Measurements from ENCODE around the gene ZBTB6. TPM values are rescaled to one million over a fixed set of nuclear protein-coding genes. Genes with fewer than 3 reads are reported as not detected.
"Not testable (repeated sequence)": the region's sequence is repeated elsewhere in the genome, so short reads cannot be mapped to it uniquely, and the experiment has no call there.

ZBTB6 gene
- total and polyA plus RNA-seq, 9 donors, result 7.8 to 11.7 (median 9.7) TPM

DNA sequence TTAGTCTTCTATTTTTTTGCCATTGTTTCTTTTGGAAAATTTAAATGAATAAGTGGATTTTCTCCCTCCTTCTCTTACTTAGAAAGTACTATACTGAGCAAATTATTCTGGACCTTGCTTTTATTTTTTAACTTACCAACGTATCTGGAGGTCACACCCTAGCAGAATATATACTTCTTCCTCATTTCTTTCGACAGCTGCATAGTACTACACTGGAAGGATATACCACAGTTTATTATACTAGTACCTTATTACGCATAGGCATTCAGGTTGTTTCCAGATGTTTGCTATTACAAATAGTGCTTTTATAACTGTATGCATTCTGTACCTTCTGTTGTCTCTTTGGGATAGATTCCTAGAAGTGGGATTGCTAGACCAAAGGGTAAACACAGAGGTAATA lies 24.6 kb downstream of the ZBTB6 start:
- H3K4me3 ChIP-seq (ENCODE audit: low read length), result no peak overlapping the region
- H3K27me3 ChIP-seq (ENCODE audit: control insufficient read depth, insufficient read depth, low read length), result no peaks in the 10 kb centered on the region
- no CpG with 5 or more reads among the region's 3 CpGs for WGBS (ENCODE audit: insufficient coverage)
- H3K9me3 ChIP-seq (replicated peaks; ENCODE audit: control insufficient read depth, low read depth, low read length), result no peaks in the 10 kb centered on the region
- H3K27ac ChIP-seq (ENCODE audit: low read length), result no peak overlapping the region
- no peaks in the 10 kb centered on the region for H3K4me1 ChIP-seq (ENCODE audit: control insufficient read depth, insufficient read depth, low read length)
- DNase-seq, result no peak
- H3K36me3 ChIP-seq (ENCODE audit: control insufficient read depth, insufficient read depth, low read length), result peaks cover 22% of the 10 kb centered on the region

GRCh38 chr9:122883125-122883524 lies 30.0 kb downstream of the ZBTB6 start:
- Histone ChIP-seq H3K4me1 (ENCODE audit: control insufficient read depth, insufficient read depth, low read length) (no peaks in the 10 kb centered on the region), H3K9me3 (replicated peaks; ENCODE audit: control insufficient read depth, low read depth, low read length) (no peaks in the 10 kb centered on the region), H3K4me3 (ENCODE audit: low read length) (no peak overlapping the region), H3K27me3 (ENCODE audit: control insufficient read depth, insufficient read depth, low read length) (no peaks in the 10 kb centered on the region), H3K36me3 (ENCODE audit: control insufficient read depth, insufficient read depth, low read length) (peaks cover 41% of the 10 kb centered on the region), H3K27ac (ENCODE audit: low read length) (no peak overlapping the region)
- DNase-seq, result no peak
- WGBS (ENCODE audit: insufficient coverage), result 100% methylated on average over 1 of the region's 2 CpGs

GRCh38 chr9:122879443-122879842 lies 33.7 kb downstream of the ZBTB6 start:
- H3K36me3 ChIP-seq (ENCODE audit: control insufficient read depth, insufficient read depth, low read length), result peaks cover 58% of the 10 kb centered on the region

GRCh38 chr9:122875523-122875922 lies 37.6 kb downstream of the ZBTB6 start:
- Histone ChIP-seq H3K27ac (ENCODE audit: low read length) (no peak overlapping the region), H3K4me3 (ENCODE audit: low read length) (no peak overlapping the region), H3K36me3 (ENCODE audit: control insufficient read depth, insufficient read depth, low read length) (peaks cover 55% of the 10 kb centered on the region), H3K4me1 (ENCODE audit: control insufficient read depth, insufficient read depth, low read length) (no peaks in the 10 kb centered on the region), H3K9me3 (replicated peaks; ENCODE audit: control insufficient read depth, low read depth, low read length) (no peaks in the 10 kb centered on the region), H3K27me3 (ENCODE audit: control insufficient read depth, insufficient read depth, low read length) (no peaks in the 10 kb centered on the region)
- WGBS (ENCODE audit: insufficient coverage), result 92% methylated on average over 1 of the region's 1 CpG
- no peak for DNase-seq

More at GRCh38 chr9:122879443-122879842, 33.7 kb downstream of the ZBTB6 start:
- H3K4me3 ChIP-seq (ENCODE audit: low read length), result no peak overlapping the region
- H3K27me3 ChIP-seq (ENCODE audit: control insufficient read depth, insufficient read depth, low read length), result no peaks in the 10 kb centered on the region
- no peaks in the 10 kb centered on the region for H3K9me3 ChIP-seq (replicated peaks; ENCODE audit: control insufficient read depth, low read depth, low read length)
- DNase-seq, result no peak
- no peak overlapping the region for H3K27ac ChIP-seq (ENCODE audit: low read length)
- no peaks in the 10 kb centered on the region for H3K4me1 ChIP-seq (ENCODE audit: control insufficient read depth, insufficient read depth, low read length)
- WGBS (ENCODE audit: insufficient coverage), result no CpG with 5 or more reads among the region's 2 CpGs

GRCh38 chr9:122867276-122867675 lies 45.8 kb downstream of the ZBTB6 start:
- H3K9me3 ChIP-seq (replicated peaks; ENCODE audit: control insufficient read depth, low read depth, low read length); DNase-seq; H3K4me1 ChIP-seq (ENCODE audit: control insufficient read depth, insufficient read depth, low read length); H3K27me3 ChIP-seq (ENCODE audit: control insufficient read depth, insufficient read depth, low read length); H3K27ac ChIP-seq (ENCODE audit: low read length); H3K4me3 ChIP-seq (ENCODE audit: low read length): not testable (repeated sequence)
- peaks cover 23% of the 10 kb centered on the region for H3K36me3 ChIP-seq (ENCODE audit: control insufficient read depth, insufficient read depth, low read length)
- WGBS (ENCODE audit: insufficient coverage), result no CpG with 5 or more reads among the region's 27 CpGs

- no CpG with 5 or more reads among the region's 5 CpGs for WGBS (ENCODE audit: insufficient coverage)
Measured at GRCh38 chr9:122866079-122866478, 47.0 kb downstream of the ZBTB6 start.

GRCh38 chr9:122865300-122865699 lies 47.8 kb downstream of the ZBTB6 start:
- 100% methylated on average over 2 of the region's 7 CpGs for WGBS (ENCODE audit: insufficient coverage)
- H3K36me3 ChIP-seq (ENCODE audit: control insufficient read depth, insufficient read depth, low read length), result peaks cover 14% of the 10 kb centered on the region

More at GRCh38 chr9:122866079-122866478, 47.0 kb downstream of the ZBTB6 start:
- Histone ChIP-seq H3K4me1 (ENCODE audit: control insufficient read depth, insufficient read depth, low read length) (no peaks in the 10 kb centered on the region), H3K36me3 (ENCODE audit: control insufficient read depth, insufficient read depth, low read length) (peaks cover 18% of the 10 kb centered on the region), H3K4me3 (ENCODE audit: low read length) (no peak overlapping the region), H3K27ac (ENCODE audit: low read length) (no peak overlapping the region), H3K9me3 (replicated peaks; ENCODE audit: control insufficient read depth, low read depth, low read length) (no peaks in the 10 kb centered on the region), H3K27me3 (ENCODE audit: control insufficient read depth, insufficient read depth, low read length) (no peaks in the 10 kb centered on the region)
- no peak for DNase-seq

GRCh38 chr9:122863407-122863806 lies 49.7 kb downstream of the ZBTB6 start:
- no peak for DNase-seq
- no CpG with 5 or more reads among the region's 3 CpGs for WGBS (ENCODE audit: insufficient coverage)
- Histone ChIP-seq H3K9me3 (replicated peaks; ENCODE audit: control insufficient read depth, low read depth, low read length) (no peaks in the 10 kb centered on the region), H3K4me3 (ENCODE audit: low read length) (no peak overlapping the region), H3K36me3 (ENCODE audit: control insufficient read depth, insufficient read depth, low read length) (peaks cover 12% of the 10 kb centered on the region), H3K27me3 (ENCODE audit: control insufficient read depth, insufficient read depth, low read length) (no peaks in the 10 kb centered on the region), H3K27ac (ENCODE audit: low read length) (no peak overlapping the region), H3K4me1 (ENCODE audit: control insufficient read depth, insufficient read depth, low read length) (no peaks in the 10 kb centered on the region)

More at GRCh38 chr9:122865300-122865699, 47.8 kb downstream of the ZBTB6 start:
- no peaks in the 10 kb centered on the region for H3K27me3 ChIP-seq (ENCODE audit: control insufficient read depth, insufficient read depth, low read length)
- peak; percentile 2 for DNase-seq
- H3K4me1 ChIP-seq (ENCODE audit: control insufficient read depth, insufficient read depth, low read length), result no peaks in the 10 kb centered on the region
- H3K27ac ChIP-seq (ENCODE audit: low read length), result no peak overlapping the region
- H3K4me3 ChIP-seq (ENCODE audit: low read length), result no peak overlapping the region
- H3K9me3 ChIP-seq (replicated peaks; ENCODE audit: control insufficient read depth, low read depth, low read length), result no peaks in the 10 kb centered on the region

DNA sequence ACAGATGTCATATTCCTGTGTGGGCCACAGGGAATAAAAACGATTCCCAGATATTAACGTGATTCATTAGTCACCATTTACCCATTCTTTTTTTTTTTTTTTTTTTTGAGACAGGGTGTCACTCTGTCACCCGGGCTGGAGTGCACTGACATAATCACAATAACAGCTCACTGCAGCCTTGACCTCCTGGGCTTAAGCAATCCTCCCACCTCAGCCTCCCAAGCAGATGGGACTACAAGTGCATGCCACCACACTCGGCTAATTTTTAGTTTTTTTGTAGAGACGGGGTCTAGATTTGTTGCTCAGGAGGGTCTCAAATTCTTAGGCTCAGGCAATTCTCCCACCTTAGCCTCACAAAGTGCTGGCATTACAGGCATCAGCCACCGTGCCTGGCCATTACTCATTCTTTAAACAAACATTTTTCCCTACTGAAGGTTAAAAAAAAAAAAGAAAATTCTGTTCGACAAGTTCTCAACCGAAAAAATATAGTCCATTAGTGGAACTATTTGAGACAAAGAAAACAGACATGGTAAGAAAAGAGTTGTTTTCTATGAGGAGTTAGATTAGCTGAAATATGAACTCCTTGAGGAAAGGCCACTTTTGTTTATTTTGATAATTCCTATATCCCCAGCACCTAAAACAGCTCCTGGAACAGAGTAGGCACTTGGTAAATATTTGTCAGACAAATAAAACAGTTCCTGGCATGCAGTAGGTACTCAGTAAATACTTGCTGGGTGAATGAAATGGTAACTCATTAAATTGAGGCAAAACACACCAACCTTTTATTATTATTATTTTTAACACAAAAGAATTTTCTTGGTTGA lies 52.6 kb downstream of the ZBTB6 start:
- Histone ChIP-seq H3K36me3 (ENCODE audit: control insufficient read depth, insufficient read depth, low read length) (peaks cover 25% of the 10 kb centered on the region), H3K4me1 (ENCODE audit: control insufficient read depth, insufficient read depth, low read length) (no peaks in the 10 kb centered on the region), H3K4me3 (ENCODE audit: low read length) (no peak overlapping the region), H3K27ac (ENCODE audit: low read length) (no peak overlapping the region), H3K9me3 (replicated peaks; ENCODE audit: control insufficient read depth, low read depth, low read length) (no peaks in the 10 kb centered on the region), H3K27me3 (ENCODE audit: control insufficient read depth, insufficient read depth, low read length) (no peaks in the 10 kb centered on the region)
- no peak for DNase-seq
- 100% methylated on average over 1 of the region's 8 CpGs for WGBS (ENCODE audit: insufficient coverage)

Measured in muscle of leg (tissue), 11 donors.